GM12865 (cell line): ENCODE data around the gene SOX13.

ENCODE experiments used
- DNase-seq: peaks from one replicate; pipeline ENCODE4 v3.0.0; 2010; ENCODE audit warnings: low read depth
- H3K4me3 ChIP-seq: 2 replicates; pipeline ENCODE4 v1.5.1; 2011; ENCODE audit warnings: mild to moderate bottlenecking, low read depth, low read length, control low read depth
- CTCF ChIP-seq: IDR thresholded peaks from 2 replicates; pipeline ENCODE4 v1.5.1; 2011; ENCODE audit warnings: low read length, control low read depth, low read depth, inconsistent platforms; ENCODE audit not compliant: insufficient read depth; ENCODE audit errors: missing control alignments

SOX13 gene

GRCh38 chr1:204113896-204114295 lies 41.0 kb downstream of the SOX13 start:
- TF ChIP-seq CTCF, result no peak
- DNase-seq, result no peak

GRCh38 chr1:204114606-204115005 lies 41.7 kb downstream of the SOX13 start:
- H3K4me3 ChIP-seq, result no peak overlapping the region
- no peak for DNase-seq
- TF ChIP-seq CTCF, result no peak

More at GRCh38 chr1:204113896-204114295, 41.0 kb downstream of the SOX13 start:
- H3K4me3 ChIP-seq, result no peak overlapping the region

- DNase-seq, result no peak
- TF ChIP-seq CTCF, result no peak
Measured at GRCh38 chr1:204115116-204115515, 42.2 kb downstream of the SOX13 start.

GRCh38 chr1:204116539-204116938 lies 43.6 kb downstream of the SOX13 start:
- no peak for DNase-seq
- TF ChIP-seq CTCF, result no peak
- no peak overlapping the region for H3K4me3 ChIP-seq

More at GRCh38 chr1:204115116-204115515, 42.2 kb downstream of the SOX13 start:
- no peak overlapping the region for H3K4me3 ChIP-seq

- no peak overlapping the region for H3K4me3 ChIP-seq
- TF ChIP-seq CTCF, result no peak
- DNase-seq, result no peak
Measured at GRCh38 chr1:204121840-204122555, 49.1 kb downstream of the SOX13 start.

GRCh38 chr1:204123376-204123775 lies 50.5 kb downstream of the SOX13 start:
- H3K4me3 ChIP-seq, result no peak overlapping the region
- DNase-seq, result peak; percentile 13
- TF ChIP-seq CTCF, result peak; percentile 33

GRCh38 chr1:204124639-204125038 lies 51.7 kb downstream of the SOX13 start:
- DNase-seq, result no peak
- no peak for TF ChIP-seq CTCF
- no peak overlapping the region for H3K4me3 ChIP-seq
